Osteoblast (primary cell): Measurements from ENCODE around the gene MSH4. TPM values are rescaled to one million over a fixed set of nuclear protein-coding genes. Genes with fewer than 3 reads are reported as not detected.
"Not testable (repeated sequence)": the region's sequence is repeated elsewhere in the genome, so short reads cannot be mapped to it uniquely, and the experiment has no call there.

Experiments
- DNase-seq: peaks from one replicate; pipeline ENCODE4 v3.0.0; 2011; ENCODE audit warnings: low spot score, mixed read lengths; ENCODE audit not compliant: insufficient read length; ENCODE audit errors: missing footprints
- H2AFZ ChIP-seq: 2 replicates; pipeline ENCODE4 v1.6.0; 2011; ENCODE audit warnings: mild to moderate bottlenecking, low read length
- H3K27ac ChIP-seq: 2 replicates; pipeline ENCODE4 v1.5.1; 2011; ENCODE audit warnings: mild to moderate bottlenecking, low read depth, low read length, moderate library complexity
- H3K27me3 ChIP-seq: 2 replicates; pipeline ENCODE4 v1.6.0; 2012; ENCODE audit warnings: mild to moderate bottlenecking, control low read depth, inconsistent platforms, low read length, moderate library complexity; ENCODE audit not compliant: insufficient read depth
- H3K36me3 ChIP-seq: 2 replicates; pipeline ENCODE4 v1.5.1; 2011; ENCODE audit warnings: mild to moderate bottlenecking, low read length, control low read depth, moderate library complexity; ENCODE audit not compliant: insufficient read depth
- H3K4me1 ChIP-seq: 2 replicates; pipeline ENCODE4 v1.5.1; 2011; ENCODE audit warnings: mild to moderate bottlenecking, low read length, control low read depth, moderate library complexity; ENCODE audit not compliant: insufficient read depth
- H3K4me2 ChIP-seq: 2 replicates; pipeline ENCODE4 v1.6.0; 2011; ENCODE audit warnings: mild to moderate bottlenecking, low read length; ENCODE audit not compliant: insufficient read depth
- H3K4me3 ChIP-seq: fragments of 200-600 bp; sonication (generic); 3 replicates; pipeline ENCODE4 v1.5.1; 2012; ENCODE audit warnings: mild to moderate bottlenecking, low read length, inconsistent platforms; ENCODE audit not compliant: insufficient read depth
- H3K79me2 ChIP-seq: 2 replicates; pipeline ENCODE4 v1.6.0; 2012; ENCODE audit warnings: mild to moderate bottlenecking, low read length, control low read depth, inconsistent platforms; ENCODE audit not compliant: insufficient read depth
- H3K9me3 ChIP-seq: 2 replicates; pipeline ENCODE4 v1.5.1; 2011; ENCODE audit warnings: low read depth, low read length, control low read depth
- H4K20me1 ChIP-seq: 2 replicates; pipeline ENCODE4 v1.6.0; 2012; ENCODE audit warnings: mild to moderate bottlenecking, low read length, control low read depth; ENCODE audit not compliant: insufficient read depth
- total RNA-seq: library from RNA; depleted of rRNA; stranded (reverse); fragments of >200 nt; gene quantifications from 2 replicates; pipeline ENCODE4 v1.2.3, GENCODE V29; 2012
- TF ChIP-seq, protein P1 (sequence below): IDR thresholded peaks from 2 replicates; pipeline ENCODE4 v1.5.1; 2011; ENCODE audit warnings: mild to moderate bottlenecking, low read depth, low read length, moderate library complexity; ENCODE audit errors: extremely low read depth

MSH4 gene
- total RNA-seq, result under 0.01 and 0.29 TPM in 2 replicates

DNA sequence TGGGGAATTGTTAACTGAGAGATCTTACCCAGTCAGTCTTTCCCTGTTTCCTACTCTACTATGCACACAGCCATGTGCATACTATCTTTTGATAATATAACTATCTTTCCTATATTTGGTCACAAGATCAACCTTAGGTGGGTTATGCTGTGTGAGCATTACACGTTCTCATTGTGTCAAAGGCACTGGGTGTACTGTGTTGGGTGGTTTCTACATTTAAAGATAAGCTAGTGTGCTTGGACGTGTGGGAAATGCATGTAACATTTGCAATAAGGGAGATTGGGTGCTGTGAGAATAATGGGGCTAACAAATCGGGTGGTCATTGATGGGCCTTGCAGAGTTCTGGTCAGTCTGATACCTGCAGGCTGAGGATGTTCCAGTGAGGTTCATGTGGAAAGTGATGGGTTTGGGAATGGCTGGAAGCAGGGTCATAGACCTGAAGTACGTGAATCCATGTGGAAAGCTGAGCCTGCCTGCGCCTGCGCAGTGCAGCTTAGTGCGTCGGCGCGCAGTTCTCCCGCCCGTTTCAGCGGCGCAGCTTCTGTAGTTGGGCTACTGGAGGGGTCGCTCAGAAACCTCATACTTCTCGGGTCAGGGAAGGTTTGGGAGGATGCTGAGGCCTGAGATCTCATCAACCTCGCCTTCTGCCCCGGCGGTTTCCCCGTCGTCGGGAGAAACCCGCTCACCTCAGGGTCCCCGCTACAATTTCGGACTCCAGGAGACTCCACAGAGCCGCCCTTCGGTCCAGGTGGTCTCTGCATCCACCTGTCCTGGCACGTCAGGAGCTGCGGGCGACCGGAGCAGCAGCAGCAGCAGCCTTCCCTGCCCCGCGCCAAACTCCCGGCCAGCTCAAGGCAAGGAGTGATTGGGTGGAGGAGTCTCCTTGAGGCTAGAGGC is at the start of gene MSH4:
MSH4 (plus strand) TSS at position 507 of the 897 bp plus-strand sequence; CDS start at position 611, 104 bp downstream.
- H4K20me1 ChIP-seq, result peaks cover 32% of the 10 kb centered on the region
- TF ChIP-seq, protein P1, sequence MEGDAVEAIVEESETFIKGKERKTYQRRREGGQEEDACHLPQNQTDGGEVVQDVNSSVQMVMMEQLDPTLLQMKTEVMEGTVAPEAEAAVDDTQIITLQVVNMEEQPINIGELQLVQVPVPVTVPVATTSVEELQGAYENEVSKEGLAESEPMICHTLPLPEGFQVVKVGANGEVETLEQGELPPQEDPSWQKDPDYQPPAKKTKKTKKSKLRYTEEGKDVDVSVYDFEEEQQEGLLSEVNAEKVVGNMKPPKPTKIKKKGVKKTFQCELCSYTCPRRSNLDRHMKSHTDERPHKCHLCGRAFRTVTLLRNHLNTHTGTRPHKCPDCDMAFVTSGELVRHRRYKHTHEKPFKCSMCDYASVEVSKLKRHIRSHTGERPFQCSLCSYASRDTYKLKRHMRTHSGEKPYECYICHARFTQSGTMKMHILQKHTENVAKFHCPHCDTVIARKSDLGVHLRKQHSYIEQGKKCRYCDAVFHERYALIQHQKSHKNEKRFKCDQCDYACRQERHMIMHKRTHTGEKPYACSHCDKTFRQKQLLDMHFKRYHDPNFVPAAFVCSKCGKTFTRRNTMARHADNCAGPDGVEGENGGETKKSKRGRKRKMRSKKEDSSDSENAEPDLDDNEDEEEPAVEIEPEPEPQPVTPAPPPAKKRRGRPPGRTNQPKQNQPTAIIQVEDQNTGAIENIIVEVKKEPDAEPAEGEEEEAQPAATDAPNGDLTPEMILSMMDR, result no peak

DNA sequence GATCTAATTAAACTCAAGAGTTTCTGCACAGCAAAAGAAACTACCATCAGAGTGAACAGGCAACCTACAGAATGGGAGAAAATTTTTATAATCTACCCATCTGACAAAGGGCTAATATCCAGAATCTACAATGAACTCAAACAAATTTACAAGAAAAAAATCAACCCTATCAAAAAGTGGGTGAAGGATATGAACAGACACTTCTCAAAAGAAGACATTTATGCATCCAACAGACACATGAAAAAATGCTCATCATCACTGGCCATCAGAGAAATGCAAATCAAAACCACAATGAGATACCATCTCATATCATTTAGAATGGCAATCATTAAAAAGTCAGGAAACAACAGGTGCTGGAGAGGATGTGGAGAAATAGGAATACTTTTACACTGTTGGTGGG is 39.5 kb upstream of the MSH4 start:
- H3K27me3 ChIP-seq, H3K4me1 ChIP-seq, H3K79me2 ChIP-seq, H3K27ac ChIP-seq, H3K9me3 ChIP-seq, H4K20me1 ChIP-seq, H2AFZ ChIP-seq, H3K4me2 ChIP-seq, DNase-seq, H3K4me3 ChIP-seq, H3K36me3 ChIP-seq: not testable (repeated sequence)

More for the DNA sequence above, at the start of gene MSH4:
- Histone ChIP-seq H3K4me1 (no peaks in the 10 kb centered on the region), H3K9me3 (no peaks in the 10 kb centered on the region), H3K27me3 (no peaks in the 10 kb centered on the region), H3K36me3 (peaks cover 53% of the 10 kb centered on the region), H2AFZ (no peak within 1 kb of the TSS), H3K4me3 (no peak within 1 kb of the TSS), H3K27ac (no peak within 1 kb of the TSS), H3K79me2 (no peaks in the 10 kb centered on the region), H3K4me2 (peak within 1 kb of the TSS; percentile 33)
- DNase-seq, result no peak

DNA sequence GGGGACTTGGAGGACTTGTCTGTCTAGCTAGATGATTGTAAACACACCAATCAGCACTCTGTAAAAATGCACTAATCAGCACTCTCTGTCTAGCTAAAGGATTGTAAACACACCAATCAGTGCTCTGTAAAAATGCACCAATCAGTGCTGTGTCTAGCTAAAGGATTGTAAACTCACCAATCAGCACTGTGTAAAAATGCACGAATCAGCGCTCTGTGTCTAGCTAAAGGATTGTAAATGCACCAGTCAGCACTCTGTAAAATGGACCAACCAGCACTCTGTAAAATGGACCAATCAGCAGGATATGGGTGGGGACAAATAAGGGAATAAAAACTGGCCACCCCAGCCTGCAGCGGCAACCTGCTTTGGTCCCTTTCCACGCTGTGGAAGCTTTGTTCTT is 38.1 kb upstream of the MSH4 start:
- H3K4me3 ChIP-seq, H3K36me3 ChIP-seq, H4K20me1 ChIP-seq, H3K4me2 ChIP-seq, H3K4me1 ChIP-seq, H3K79me2 ChIP-seq, H3K27ac ChIP-seq, DNase-seq, H3K9me3 ChIP-seq, H3K27me3 ChIP-seq, H2AFZ ChIP-seq: not testable (repeated sequence)

DNA sequence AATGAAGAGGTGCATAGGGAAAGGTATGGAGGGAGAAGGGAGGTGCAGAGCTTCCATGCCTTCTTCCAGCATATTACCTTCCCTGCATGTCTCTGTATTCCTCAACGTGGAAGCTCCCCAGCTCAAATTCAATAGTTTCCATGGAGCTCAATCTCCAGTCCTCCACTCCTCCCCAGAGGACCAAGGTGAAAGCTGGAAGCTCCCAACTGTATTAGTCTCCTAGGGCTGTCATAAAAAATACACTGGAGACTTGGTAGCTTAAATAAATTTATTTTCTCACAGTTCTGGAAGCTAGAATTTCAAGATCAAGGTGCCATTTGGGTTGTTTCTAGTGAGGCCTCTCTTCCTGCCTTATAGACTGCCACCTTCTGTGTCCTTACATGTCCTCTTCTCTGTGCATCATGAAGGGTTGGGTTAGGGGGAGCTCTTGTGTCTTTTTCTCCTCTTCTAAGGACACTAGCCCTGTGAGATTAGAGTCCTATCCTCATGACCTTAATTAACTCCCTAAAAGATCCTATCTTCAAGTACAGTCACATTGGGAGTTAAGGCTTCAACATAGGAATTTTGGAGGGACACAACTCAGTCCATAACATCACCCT is 32.5 kb upstream of the MSH4 start:
- no peaks in the 10 kb centered on the region for H3K9me3 ChIP-seq
- H3K27me3 ChIP-seq, result no peaks in the 10 kb centered on the region
- no peak overlapping the region for H3K27ac ChIP-seq
- H2AFZ ChIP-seq, result no peak overlapping the region
- H3K4me3 ChIP-seq, result no peak overlapping the region
- TF ChIP-seq, protein P1, result no peak
- H3K4me1 ChIP-seq, result peaks cover 14% of the 10 kb centered on the region
- H3K36me3 ChIP-seq, result no peaks in the 10 kb centered on the region
- H3K79me2 ChIP-seq, result no peaks in the 10 kb centered on the region
- H3K4me2 ChIP-seq, result no peak overlapping the region
- DNase-seq, result no peak
- H4K20me1 ChIP-seq, result no peaks in the 10 kb centered on the region
